HG03139 (cell line): ENCODE results near the gene LPP.

Experiments used
- ATAC-seq: cut with Tn5 transposase; IDR thresholded peaks from one replicate; pipeline ENCODE4 v1.9.1; 2021; ENCODE audit not compliant: unreplicated experiment

LPP gene

DNA sequence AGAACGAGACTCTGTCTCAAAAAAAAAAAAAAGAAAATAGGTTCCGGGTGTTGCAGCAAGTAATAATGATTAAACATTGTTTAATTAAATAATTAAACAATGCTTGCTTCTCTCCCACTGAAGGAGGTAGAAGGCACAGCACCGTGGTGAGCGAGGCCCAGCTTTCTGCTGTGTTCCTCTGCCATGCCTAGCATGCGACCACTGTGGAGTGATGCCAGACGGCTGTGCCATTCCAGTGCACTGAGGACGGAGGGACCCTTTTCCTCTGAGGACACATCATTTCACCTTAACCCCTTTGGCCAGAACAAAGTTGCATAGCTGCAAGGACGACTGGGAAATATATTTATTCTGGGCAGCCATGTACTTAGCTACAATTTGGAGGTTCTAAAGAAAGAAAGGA is 695.0 kb downstream of the LPP start:
- ATAC-seq, result no peak

DNA sequence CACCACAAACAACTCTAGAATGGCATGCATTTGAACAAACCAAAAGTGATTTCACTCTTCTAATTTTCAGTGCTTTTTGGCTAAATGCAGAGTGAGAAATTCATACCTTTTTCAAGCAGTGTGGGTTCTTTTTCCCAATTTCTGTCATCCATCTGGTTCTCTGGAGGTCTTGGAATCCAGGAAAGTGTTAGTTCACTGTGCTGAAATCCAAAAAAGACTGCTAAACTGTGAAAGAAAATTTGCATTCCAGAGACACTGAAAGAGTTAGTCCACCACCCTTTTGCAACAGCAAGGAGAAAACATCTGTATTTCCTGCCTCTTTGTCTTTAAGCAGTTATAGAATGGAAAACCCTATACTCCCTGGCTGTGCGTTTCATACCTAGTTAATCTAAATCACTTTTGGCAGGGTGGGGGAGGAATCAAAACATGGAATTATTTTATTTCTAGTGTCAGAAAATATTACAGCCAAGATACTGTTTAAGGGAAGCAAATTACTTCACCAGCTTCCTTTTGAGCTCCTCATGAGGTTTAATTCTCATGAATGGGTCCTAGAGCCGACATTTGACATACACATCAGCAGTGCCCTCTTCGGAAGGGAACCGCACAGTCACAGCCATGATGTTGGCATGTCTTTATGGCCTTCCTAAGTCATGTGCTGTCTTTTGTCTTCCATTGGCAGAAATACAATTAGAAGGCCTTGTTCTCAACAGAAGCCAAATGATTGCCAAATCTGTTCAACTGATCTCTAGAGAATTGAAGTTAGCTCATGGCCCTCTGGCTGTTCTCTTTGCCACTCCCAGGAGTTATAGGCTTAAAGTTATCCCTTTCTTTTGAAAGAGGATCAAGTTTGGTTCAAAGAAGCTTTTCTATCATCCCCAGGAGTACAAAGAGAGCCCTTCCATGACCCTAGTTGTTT is 700.2 kb downstream of the LPP start:
- ATAC-seq, result no peak

DNA sequence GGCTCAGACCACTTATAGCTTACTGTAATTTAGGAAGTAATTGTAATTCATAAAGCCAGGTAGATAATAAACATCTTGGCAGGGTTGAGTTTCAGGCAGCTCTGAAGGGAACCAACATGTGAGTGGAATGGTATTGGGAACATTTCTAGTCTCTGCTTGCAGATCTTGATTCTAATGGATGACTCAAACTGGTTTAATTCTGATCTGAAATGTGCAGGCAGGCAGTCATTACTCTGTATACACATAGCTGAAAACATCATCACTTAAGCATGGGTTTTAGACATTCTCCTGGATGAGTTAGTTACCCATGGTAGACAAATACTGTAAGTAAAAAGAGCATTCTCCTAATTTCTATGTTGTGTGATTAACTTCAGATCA is 700.8 kb downstream of the LPP start:
- ATAC-seq, result no peak

DNA sequence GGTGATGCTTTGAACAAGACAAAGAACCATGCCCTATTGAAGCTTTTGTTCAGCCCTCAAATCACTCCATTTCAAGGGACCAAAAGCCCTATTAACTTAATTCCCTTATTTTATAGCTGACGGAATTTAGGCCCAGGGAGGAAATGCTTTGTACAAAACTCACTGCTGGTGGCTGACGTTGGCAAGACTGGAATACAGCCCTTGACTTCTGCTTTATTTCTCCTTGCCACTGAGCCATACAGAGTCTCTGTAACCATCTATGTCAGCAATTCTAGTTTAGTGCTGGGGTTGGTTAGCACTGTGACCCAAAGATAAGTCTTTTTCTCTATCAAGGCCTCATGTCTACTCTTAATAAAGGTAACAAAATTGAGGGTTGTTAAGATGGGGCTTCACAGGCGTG is 701.7 kb downstream of the LPP start:
- no peak for ATAC-seq

DNA sequence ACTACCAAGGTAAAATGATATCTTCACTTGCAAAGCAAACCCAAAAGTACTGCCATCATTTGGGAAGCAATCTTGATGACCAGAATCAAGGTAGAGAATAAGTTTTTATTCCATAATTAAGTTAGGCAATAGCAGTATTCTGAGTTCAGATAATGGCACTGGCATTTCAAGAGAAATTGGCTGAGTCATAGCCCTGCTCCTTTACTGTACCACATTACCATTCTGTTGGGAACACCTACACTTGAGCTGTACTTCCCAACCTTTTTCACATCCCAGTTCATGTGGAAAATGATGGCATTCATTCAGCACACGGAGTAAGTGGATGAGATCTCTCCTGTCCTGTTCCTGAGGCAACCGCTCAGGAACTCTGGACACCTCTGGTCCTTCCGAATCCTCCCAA is 706.2 kb downstream of the LPP start:
- ATAC-seq, result no peak

DNA sequence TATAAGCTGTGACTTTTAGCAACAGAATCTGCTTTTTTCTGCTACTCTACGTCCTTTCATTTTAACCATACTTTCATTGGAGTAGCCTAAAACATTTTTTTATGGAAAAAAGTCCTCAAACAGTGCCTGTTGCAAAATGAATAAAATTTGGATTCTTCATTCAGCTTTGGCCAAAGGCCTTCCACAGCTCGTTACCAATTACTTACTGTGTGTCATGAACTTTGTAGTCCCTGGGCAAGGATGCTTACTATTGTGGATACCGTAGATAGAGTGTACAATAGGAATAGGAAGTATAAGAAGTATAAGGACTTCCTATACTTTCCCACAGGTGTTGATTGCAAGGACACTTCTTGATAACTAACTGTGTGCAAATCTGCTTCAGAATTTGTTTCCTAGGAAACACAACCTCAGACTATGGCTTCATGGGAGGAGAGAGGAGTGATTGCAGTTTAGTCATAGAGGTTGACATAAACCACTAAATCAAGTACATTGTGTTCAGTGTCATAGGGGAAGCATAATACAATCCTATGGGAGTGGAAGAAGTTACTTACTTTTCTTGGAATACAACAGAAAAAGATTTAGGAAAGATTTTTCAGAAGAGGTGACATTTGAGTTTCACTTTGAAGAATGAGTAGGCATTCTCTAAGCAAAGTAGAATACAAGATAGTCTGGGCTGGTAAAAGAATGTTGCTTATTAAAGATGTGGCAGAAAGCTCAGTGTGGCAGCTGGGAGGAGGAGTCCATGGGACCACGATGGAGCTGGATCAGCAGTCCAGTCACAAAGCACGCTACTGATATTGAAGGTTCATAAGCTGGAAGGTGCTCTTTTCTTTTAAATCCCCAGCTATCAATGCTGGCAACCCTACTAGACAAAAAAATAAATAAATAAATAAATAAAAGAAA is 708.1 kb downstream of the LPP start:
- no peak for ATAC-seq

DNA sequence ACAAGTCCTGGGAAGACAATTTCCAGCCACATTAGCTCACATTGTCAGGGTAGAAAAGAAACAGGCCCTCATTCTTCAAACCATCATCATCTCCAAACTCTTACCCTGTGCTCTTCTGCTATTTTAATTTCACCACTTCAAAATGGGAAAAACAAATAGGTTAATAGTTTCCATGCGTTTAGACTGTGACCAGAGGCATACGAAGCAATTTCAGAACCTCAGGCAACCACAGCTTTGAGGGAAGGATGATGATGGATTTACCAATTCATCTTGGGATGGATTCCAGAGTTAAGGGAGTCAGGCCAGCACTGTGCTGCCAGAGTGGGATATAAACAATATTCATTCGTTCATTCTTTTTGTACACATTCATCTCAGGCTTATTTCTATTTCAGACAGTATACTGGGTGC is 710.0 kb downstream of the LPP start:
- ATAC-seq, result no peak

DNA sequence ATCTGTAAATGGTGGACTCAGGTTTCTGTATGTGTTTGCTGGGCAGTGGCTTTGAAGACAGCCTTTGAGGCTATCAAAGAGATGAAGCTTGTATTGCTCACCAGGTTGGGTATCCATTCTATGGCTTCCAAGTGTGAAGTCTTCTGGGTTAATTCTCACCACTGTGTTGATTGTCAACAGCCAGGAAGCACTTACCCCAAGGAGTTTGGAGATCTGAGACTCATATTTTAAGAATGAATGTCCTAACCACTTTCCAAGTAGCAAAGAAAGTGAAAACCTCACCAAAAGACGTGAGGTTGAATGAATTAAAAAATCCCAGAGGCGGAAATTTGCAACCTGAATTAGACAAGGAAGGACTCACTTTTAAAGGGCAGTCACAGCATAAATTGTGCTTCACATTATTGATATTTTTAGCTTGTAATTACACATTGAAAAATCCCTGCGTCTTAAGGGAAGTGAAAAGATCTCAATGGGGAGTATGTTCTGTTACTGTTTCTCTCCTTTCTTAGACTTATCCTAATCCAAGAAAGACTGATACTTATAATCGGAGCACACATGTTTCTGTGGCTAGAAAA is 713.8 kb downstream of the LPP start:
- no peak for ATAC-seq

DNA sequence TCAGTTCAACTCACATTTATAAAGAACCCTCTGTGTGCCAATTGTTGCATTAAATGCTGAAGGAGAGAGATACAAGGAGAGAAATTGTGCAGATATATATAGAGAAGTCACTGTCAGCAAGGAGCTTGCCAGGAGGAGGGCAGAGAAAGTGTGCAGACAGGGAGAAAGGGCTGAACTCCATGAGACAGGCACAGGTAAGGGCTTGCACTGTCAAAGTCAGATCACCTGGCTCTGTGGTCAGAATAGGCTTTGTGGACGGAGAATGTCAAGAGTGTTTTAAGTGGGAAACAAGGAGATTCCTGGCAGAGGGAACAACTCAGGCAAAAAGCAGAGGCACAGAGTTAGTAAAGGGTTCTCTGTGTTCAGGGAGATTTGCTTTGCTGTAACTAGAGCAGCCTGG is 714.8 kb downstream of the LPP start:
- no peak for ATAC-seq

DNA sequence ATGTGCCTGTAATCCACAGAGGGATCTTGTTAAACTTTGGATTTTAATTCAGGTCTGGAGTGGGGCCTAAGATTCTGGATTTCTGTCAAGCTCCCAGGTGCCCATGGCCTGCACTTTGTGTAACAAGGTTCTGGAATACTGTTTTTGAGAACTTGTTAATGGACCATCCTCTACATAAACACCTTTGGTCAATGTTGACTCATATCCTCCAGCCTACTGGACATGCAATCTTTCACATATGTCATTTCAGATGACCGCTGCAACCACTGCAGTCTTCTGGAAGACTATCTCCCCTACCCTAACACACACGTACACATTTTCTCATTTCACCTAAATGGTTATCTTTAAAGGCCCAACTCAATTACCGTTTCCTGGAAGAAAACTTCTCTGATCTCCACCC is 715.7 kb downstream of the LPP start:
- ATAC-seq, result no peak

DNA sequence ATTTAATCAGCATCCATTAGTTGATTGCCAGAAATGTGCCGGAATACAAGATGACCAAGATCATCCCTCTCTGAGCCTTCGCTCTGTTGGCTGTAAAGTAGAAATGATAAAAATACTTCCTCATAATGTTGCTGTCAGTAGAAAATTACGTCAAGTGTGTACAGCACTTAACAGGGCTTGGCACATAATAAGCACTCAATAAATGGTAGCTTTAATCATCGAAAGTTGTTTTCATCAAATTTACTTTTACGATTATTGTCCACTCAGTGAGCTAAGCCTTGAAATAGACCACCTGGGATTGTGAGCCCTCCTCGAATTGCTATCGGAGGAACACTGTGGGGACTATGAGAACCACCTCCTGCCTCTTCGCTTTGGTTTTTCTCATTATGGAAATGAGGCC is 716.5 kb downstream of the LPP start:
- no peak for ATAC-seq

DNA sequence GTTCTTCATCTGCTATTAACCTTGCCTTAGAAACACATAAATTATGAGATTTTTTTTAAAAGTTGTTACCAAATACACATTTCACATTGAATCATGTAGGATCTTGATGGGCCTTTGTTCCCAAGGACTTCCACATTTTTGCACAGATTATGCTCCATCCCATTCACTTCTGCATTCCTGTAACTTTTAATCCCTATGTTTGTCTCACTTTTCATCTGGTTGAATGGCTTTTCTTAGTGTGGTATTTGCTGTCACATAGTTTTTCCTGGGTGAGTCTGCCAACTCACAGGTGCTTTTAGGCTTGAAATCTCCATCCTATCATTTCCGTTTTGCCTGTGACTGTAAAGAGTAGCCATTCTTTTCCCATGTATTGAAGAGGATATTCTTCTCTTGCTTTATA is 720.6 kb downstream of the LPP start:
- ATAC-seq, result no peak

DNA sequence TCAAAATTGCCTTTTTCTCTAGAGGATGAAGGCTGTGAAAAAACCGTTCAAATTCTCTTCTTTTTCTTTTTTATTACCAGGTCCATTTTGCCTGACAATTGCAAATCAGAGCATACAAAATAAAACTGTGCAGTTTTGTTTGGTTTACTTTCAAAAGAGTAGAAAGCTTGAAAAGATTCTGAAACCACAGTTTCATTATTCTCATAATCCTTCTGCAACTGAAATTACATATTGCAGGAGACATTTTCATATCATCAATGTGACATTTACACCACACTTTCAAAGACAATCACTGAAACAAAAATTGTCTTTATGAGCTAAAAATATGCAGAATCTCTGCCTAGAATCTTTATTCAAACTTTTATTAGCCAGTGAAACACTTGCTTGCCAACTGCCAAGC is 721.5 kb downstream of the LPP start:
- ATAC-seq, result no peak

DNA sequence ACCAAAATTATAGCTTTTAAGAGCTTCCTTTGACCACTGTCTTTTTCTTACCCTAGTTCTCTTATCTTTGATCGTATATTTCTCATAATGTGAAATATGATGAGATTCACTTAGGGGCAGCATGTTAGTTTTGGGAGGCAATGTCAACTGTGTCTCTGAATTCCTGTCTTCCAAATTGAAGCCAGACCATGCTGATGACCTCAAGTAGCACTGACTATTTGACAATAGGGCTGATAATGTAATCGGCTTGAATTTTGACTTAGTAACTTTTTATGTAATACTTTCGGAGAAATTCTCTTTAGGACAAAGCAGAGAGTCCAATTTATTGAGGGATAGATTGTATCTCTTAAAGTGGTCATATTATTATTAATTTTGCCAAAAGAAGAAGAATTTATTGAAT is 722.4 kb downstream of the LPP start:
- no peak for ATAC-seq

DNA sequence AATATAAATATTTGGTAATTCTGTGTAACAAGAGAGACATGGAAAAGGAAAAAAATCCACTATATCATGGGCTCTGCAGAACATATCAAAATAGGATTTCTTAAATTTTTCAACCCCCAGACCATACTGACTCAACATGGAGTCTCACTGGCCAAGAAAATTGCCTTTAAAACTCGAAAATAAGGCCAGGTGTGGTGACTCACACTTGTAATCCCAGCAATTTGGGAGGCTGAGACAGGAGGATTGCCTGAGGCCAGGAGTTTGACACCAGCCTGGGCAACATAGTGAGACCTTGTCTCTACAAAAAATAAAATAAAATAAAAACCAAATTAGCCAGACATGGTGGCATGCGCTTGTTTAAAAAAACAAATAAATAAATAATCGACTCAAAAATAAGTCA is 723.4 kb downstream of the LPP start:
- ATAC-seq, result no peak

DNA sequence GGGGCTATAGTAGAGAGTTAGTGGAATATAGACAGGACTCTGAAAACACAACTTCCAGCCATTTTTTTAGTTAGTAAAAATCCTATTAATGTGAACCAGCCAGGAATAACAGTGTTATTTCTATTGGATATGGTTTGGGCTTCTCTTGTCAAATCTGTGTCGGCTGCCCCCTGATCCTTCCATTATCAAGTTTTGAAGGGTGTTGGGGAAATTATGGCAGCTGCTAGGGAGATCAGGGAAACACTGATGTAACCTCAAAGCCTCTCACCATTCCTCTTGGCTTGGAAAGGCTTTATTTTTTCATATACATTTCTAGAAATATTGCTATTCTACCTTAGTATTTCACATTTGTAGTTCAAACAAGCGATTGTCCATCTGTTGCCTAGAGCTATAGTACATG is 724.1 kb downstream of the LPP start:
- no peak for ATAC-seq

DNA sequence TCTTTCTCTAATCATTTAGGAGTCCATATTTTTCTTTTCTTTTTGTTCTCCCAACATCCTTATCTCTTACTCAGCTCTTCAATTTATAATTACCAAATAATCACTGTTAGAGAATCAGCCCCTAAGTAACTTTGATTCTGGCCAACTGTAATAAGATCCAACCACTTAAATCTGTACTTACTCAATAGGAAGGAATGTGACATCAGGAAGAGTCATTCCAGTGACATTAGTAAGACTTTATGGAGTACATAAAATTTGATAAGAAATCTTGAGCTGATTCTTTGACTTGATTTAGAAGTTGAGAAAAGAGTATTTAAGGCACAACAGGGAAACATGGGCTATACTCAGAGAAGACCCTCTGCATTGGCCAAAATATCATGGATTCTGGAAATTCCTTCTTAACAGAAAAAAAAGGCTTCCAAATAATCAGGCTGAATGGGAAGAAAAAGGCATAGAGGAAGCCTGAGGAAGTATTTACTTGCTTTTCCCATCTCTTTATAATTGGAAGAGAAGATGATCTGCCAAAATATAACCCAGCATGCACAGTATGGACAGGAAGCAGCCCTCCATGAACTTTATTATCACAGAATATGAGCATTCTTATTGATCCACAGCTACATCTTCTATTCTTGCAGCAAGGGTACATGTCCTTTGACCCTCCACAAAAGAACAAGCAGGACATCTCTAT is 728.1 kb downstream of the LPP start:
- ATAC-seq, result no peak

DNA sequence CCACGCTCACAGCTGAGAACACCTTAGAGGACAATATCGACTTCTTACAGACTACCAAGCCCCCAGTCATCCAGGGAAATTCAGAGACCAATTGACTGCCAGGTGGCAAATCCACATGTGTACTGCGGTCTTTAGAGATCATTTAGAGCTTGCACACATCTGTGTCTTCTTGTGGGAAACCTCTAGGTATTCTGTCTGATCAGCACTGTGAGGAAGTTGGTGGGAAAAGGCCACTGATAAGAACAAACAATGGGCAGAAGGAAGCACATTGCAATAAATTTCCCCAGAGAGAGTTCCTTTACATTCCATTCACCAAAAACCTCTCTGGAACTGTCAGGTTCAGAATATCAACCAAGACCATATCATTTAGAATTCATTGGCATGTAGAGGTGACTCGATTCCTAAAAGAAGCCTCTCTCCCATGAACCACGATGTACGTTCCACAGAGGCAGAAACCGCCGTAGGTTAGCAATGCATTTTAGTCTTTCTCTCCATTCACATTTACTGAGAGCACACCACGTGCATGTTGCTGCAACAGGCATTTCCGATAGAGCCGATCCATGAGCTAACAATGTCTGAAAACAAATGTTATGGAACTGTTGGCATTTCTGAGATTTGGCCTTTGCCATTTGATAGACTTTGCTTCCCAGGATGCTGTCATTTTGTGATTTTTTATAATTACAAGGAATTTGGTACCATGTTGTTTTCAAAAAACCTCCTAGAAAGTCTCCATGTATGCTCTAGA is 730.5 kb downstream of the LPP start:
- no peak for ATAC-seq

DNA sequence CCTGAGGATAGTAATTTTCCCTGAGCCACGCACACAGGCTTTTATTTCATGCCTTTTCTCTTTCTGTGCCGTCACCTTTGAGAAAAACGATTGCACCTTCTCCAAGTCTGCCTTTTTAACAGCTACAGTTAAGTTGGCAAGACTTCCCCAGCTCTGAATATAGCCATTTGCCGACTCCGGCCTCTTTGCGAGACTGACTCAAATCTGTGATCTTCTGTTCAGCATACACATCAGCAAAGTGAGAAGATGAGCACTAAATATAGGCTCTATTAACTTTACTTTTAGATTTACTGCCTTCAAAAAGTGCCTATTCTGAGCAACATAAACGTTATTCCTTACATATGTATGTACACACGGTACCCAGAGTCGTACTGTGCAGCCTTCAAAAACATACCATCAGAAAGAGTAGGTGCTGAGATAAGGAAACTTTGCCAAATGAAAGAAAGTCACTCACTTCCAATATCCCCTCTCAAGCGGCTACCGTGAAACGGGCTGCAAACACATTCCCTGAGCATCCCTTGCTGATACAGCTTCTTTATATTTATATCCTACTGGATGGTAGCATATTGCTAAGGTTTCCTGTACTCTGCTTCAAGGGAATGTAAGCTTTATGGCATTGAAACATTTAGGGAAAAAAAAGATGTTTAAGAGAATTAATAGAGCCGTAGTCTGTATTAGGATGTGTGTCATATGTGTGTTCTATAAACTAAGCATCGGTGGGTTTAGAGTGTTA is 734.5 kb downstream of the LPP start:
- ATAC-seq, result no peak

DNA sequence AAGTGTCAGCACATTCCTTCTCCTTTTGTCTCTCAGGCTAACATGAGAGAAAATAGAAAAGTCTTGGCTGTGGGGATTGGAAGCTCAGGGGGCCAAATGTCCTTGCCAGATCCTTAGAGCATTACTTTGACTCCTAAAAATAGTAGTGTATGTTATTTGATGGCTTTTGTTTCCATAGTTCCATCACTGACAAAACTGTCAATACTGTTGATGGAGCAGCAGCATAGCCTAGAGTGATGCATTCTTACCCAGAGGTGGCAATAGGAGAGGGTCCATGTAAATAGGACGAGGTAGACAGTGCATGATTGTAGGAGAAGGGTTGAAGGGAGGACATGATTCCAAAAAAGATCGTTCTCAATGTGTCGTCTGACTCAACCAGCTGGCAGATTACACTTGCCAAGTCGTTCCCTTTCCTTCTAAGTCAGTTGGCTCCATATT is 735.1 kb downstream of the LPP start:
- ATAC-seq, result no peak
